GM12891 (cell line): ENCODE measurements around the gene PROSER3.

Source experiments
- POLR2A ChIP-seq: IDR thresholded peaks from 2 replicates; pipeline ENCODE4 v1.6.1; 2011; ENCODE audit warnings: low read depth, low read length, control low read depth
- POLR2AphosphoS5 ChIP-seq: IDR thresholded peaks from 2 replicates; pipeline ENCODE4 v1.6.1; 2011; ENCODE audit warnings: low read depth, low read length, control low read depth
- SPI1 ChIP-seq: IDR thresholded peaks from 2 replicates; pipeline ENCODE4 v1.6.1; 2011; ENCODE audit warnings: low read depth, low read length, control low read depth

- TF ChIP-seq POLR2AphosphoS5 (no peak), POLR2A (no peak), SPI1 (no peak)
Observed at GRCh38 chr19:35764432-35765315, 6.7 kb downstream of the PROSER3 start.
